GM12874 (cell line): ENCODE data around the gene DUSP28.

ENCODE experiments used
- CTCF ChIP-seq: IDR thresholded peaks from 2 replicates; pipeline ENCODE4 v1.5.1; 2011; ENCODE audit warnings: low read depth, mild to moderate bottlenecking, control low read depth, low read length, moderate library complexity; ENCODE audit not compliant: insufficient read depth

The DUSP28 gene

GRCh38 chr2:240523451-240524281 is 36.5 kb upstream of the DUSP28 start:
- no peak for TF ChIP-seq CTCF

DNA sequence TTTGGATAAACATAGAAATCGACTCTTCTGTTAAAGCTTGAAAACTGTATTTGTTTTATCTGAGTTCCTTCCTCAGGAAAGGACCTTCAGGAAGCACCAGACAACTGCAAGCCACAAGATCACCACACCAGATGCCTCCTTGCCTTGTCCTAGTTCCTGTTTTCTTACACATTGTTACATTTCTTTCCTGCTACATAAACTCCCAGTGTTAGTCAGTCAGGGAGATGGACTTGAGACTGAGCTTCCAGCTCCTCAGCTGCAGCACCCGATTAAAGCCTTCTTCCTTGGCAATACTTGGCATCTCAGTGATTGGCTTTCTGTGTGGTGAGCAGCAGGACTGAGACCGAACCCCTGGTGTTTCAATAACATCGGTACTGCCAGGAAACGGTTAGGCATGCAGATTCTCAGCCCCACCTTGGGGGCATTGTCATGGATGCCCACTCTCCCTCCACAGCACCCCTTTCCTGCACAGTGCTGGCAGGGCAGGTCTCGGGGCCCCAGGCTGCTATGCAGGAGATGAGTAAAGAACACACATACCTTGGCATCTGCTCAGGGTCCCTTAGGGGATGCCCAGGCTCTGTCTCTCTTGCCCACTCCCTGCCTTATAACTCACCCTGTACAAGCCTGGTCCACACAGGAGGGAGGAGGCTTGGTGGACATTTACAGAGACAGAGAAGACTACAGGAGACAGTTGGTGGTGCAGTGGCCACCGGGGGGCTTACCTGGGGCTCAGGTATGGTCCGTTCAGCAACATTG is 35.0 kb upstream of the DUSP28 start:
- no peak for TF ChIP-seq CTCF

DNA sequence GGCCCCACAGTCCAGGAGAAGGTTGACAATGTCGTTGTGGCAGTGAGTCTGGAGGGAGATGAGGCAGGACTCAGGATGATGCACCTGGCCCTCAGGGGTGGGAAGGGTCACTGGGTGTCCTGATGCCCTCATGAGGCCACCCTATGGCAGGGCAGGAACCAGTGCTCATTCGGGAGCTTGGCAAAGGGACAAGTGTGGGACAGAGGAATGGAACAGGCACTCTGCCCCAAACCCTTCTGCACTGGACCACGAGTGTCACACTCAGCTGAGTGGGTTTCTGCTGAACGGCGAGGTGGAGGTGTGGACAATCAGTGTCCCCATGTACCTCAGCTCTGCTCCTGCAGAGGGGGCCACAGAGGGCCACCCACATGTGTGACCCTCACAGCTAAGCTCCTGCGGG is 34.4 kb upstream of the DUSP28 start:
- TF ChIP-seq CTCF: no peak

DNA sequence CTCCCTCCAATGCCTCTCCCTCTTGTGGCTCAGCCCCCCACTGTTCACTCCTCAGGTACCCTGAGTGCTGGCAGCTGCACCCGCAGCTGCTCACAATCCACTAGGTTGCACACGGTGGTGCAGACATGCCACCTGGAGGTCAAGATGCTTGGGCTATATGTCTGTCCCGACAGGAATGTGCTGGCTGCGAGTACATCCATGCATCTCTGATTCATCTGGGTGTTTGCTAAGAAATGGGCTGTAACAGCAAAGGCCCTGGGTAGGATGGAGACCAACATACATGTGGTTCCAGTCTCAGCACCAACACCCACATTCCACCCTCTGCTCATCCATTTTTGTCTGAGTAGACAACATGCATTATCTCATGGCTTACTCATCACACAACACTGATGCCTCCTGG is 33.6 kb upstream of the DUSP28 start:
- TF ChIP-seq CTCF: no peak

GRCh38 chr2:240527153-240527750 is 32.9 kb upstream of the DUSP28 start:
- no peak for TF ChIP-seq CTCF

GRCh38 chr2:240528406-240529040 is 31.6 kb upstream of the DUSP28 start:
- no peak for TF ChIP-seq CTCF
